Spleen (tissue), 11 donors: ENCODE results near the gene MAP4K4. TPM values are rescaled to one million over a fixed set of nuclear protein-coding genes. Genes with fewer than 3 reads are reported as not detected.
A peak's percentile ranks its signal among the peaks of the same experiment; 100 is the strongest.

Source experiments
- DNase-seq: peaks from one replicate; pipeline ENCODE4 v3.0.0-alpha.2; 2020
- H3K27ac ChIP-seq, 8 donors: fragments of 200-600 bp; sonication (generic) in 7 of 8; 1 replicate in 4 of 8; 2 replicates in 4 of 8; pipeline versions ENCODE4 v1.5.0 to v1.8.0; 2016 to 2021; ENCODE audit warnings: inconsistent platforms in 4 of 8, mild to moderate bottlenecking in 4 of 8, moderate library complexity in 1 of 8
- H3K27me3 ChIP-seq, 7 donors: fragments of 200-600 bp; sonication (generic) in 6 of 7; replicated peaks in 1 of 7; 1 replicate in 4 of 7; 2 replicates in 3 of 7; pipeline versions ENCODE4 v1.5.0 to v1.8.0; 2016 to 2021; ENCODE audit warnings: inconsistent platforms in 3 of 7, mild to moderate bottlenecking in 1 of 7
- H3K36me3 ChIP-seq, 6 donors: fragments of 200-600 bp; sonication (generic) in 5 of 6; 1 replicate in 4 of 6; 2 replicates in 2 of 6; pipeline versions ENCODE4 v1.5.0 to v1.8.0; 2016 to 2021; ENCODE audit warnings: inconsistent platforms in 2 of 6
- H3K4me1 ChIP-seq, 6 donors: fragments of 200-600 bp; sonication (generic) in 5 of 6; 1 replicate in 3 of 6; 2 replicates in 3 of 6; pipeline versions ENCODE4 v1.5.0 to v1.8.0; 2016 to 2021; ENCODE audit warnings: inconsistent platforms in 3 of 6
- H3K4me3 ChIP-seq, 8 donors: fragments of 200-600 bp; sonication (generic) in 7 of 8; 1 replicate in 4 of 8; 2 replicates in 4 of 8; pipeline versions ENCODE4 v1.5.0 to v1.8.0; 2016 to 2021; ENCODE audit warnings: inconsistent platforms in 4 of 8, mild to moderate bottlenecking in 4 of 8, moderate library complexity in 2 of 8
- H3K9me3 ChIP-seq, 8 donors: fragments of 200-600 bp; sonication (generic) in 7 of 8; 1 replicate in 4 of 8; 2 replicates in 4 of 8; pipeline versions ENCODE4 v1.5.0 to v1.8.0; 2016 to 2021; ENCODE audit warnings: inconsistent platforms in 4 of 8
- CTCF ChIP-seq, 11 experiments: fragments of 200-600 bp in 7 of 11; fragments of 450-650 bp in 4 of 11; sonication (generic) in 4 of 11; IDR thresholded peaks in 8 of 11; conservative IDR thresholded peaks in 3 of 11; 1 replicate in 7 of 11; 2 replicates in 4 of 11; pipeline versions ENCODE4 v1.4.0 to v1.8.0; 2016 to 2021; ENCODE audit warnings: antibody characterized with exemption in 11 of 11, inconsistent platforms in 4 of 11, mild to moderate bottlenecking in 1 of 11
- POLR2A ChIP-seq, 3 donors: fragments of 450-650 bp; IDR thresholded peaks; one replicate each; pipeline ENCODE4 v1.5.1; 2017; ENCODE audit warnings: antibody characterized with exemption in 3 of 3, mild to moderate bottlenecking in 1 of 3
- POLR2AphosphoS5 ChIP-seq, 3 donors: sonication (generic); formaldehyde crosslinking; IDR thresholded peaks; one replicate each; pipeline ENCODE4 v1.5.1; 2017; ENCODE audit warnings: antibody characterized with exemption in 3 of 3
- WGBS, 5 donors: extraction: QIAGEN DNeasy Blood & Tissue Kit in 3 of 5; methylation state at CpG; one replicate each; pipeline versions ENCODE4 v1.1.5 to v1.1.7; 2013 to 2018; 5-methylcytosine and 5-hydroxymethylcytosine counted together
- intact Hi-C: fragments of 100-400 bp; cut with DNase I; formaldehyde crosslinking; loops from one replicate; pipeline ENCODE4 v1.15.0; 2023; ENCODE audit warnings: low total_unique reads
- polyA plus RNA-seq, 3 donors: library from polyadenylated mRNA; stranded (reverse); fragments of 200-250 nt; gene quantifications; one replicate each; pipeline ENCODE4 v1.2.1, GENCODE V29; 2013
- total RNA-seq, 7 donors: library from RNA; depleted of rRNA in 3 of 7; stranded (reverse); fragments of >200 nt in 3 of 7; fragmentation: NEBNext Ultra II Directional in 4 of 7; extraction: Animal tissue kit (Norgen Biotek cat#: 25700) in 4 of 7; gene quantifications; one replicate each; pipeline versions ENCODE4 v1.1.0 to v1.2.1, GENCODE V29; 2016 to 2021
- donor health status: healthy with polysubstance abuse.
- donor health status: DM: no; HTN: no; CAD: no; lungs with moderate emphysema.
- donor health status: DM: no; HTN: no; CAD: no.
- donor health status: Bipolar disorder and iron deficiency.
- donor health status: healthy.
- donor health status: DM: no; HTN: no; CAD: no.
- donor health status: DM: yes; HTN: yes; CAD: no.

MAP4K4 gene
- total and polyA plus RNA-seq, 10 donors = 16.7 to 108 (median 71.7) TPM

DNA sequence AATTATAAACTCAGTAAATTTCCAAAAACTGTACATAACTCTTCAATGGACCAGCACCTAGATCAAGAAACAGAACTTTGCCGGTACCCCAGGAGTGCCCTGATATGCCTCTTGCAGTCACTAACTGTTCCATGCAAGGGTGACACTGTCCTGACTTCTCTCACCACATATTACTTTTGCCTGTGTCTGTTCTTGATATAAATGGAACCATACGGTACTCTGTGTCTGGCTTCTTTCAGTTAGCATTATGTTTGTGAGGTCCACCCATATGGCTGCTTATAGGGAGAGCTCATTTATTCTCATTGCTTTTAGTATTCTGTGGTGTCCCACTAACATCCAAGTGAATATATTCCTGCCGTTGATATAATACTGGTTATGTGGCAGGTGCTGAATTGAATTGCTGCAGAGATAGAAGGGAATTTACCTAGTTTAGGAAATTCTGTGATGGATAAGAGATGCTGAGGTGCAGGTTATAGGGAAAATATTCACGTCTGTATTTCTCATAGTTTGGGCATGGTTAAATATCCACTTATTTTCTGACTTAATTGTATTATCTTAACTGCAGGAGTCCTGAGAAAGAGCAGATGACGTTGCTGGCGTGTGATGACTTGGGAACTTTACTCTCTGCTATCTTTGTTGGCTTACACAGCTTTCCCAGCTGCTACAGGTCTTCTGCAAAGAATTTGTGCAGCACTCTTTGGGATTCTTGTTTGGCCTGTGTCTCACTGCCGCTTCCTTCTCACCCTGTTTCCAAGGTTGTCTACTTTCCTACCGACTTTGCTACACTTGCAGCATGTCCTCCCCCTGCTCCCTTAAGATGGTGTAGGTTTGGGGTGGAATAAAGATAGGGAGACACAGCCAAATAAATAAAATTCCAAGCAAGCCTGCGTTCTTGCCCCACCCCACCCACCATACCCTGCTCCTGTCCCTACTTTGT is 107.9 kb downstream of the MAP4K4 start:
- TF ChIP-seq CTCF (IDR thresholded peaks at IDR 0.05 in 8 of 11, conservative IDR thresholded peaks at IDR 0.05 in 3 of 11) (no peak), POLR2AphosphoS5 (IDR thresholded peaks at IDR 0.05) (no peak), POLR2A (IDR thresholded peaks at IDR 0.05) (no peak)
- Histone ChIP-seq H3K4me3 (no peak overlapping the region), H3K27me3 (no peaks in the 10 kb centered on the region), H3K9me3 (no peaks in the 10 kb centered on the region), H3K36me3 (peaks cover 0 to 4% (median 0%) of the 10 kb centered on the region in 6 donors), H3K4me1 (peaks cover 21 to 89% (median 42%) of the 10 kb centered on the region in 6 donors), H3K27ac (peak overlapping the region in 5 of 8 donors; percentile 45 to 66 (median 53))
- intact Hi-C loops = no loop called here
- WGBS, 5 donors = 77 to 86% (median 85%) methylated on average over 9 of the region's 9 CpGs
- no peak for DNase-seq

GRCh38 chr2:101806123-101806522 is 108.6 kb downstream of the MAP4K4 start:
- Histone ChIP-seq H3K27ac (peak overlapping the region in 7 of 8 donors; percentile 19 to 66 (median 53)), H3K4me1 (peaks cover 21 to 86% (median 42%) of the 10 kb centered on the region in 6 donors)
- no peak for DNase-seq

DNA sequence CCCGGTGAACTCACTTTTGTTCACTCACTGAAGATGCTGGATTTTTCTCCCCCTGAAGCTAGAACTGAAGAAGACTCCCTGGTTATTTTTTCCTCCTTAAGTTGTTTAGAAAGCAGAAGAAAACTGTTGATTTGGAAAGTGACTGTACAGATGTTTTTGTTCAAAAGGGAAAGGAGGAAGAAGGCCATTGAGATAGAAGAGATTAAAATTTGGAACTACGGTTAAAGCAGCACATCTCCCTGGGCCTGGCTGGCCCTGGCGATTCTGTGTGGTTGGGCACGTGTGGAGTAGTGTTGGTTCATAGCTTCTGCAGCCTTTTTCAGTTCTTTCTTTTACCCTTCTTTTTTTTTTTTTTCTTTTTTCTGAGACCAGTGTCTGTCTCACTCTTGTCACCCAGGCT is 109.2 kb downstream of the MAP4K4 start:
- Histone ChIP-seq H3K9me3 (no peaks in the 10 kb centered on the region), H3K4me1 (peaks cover 21 to 86% (median 42%) of the 10 kb centered on the region in 6 donors), H3K36me3 (peaks cover 0 to 4% (median 0%) of the 10 kb centered on the region in 6 donors), H3K4me3 (peak overlapping the region in 1 of 8 donors; percentile 14), H3K27me3 (no peaks in the 10 kb centered on the region), H3K27ac (peak overlapping the region in 7 of 8 donors; percentile 39 to 66 (median 53))
- DNase-seq = no peak
- intact Hi-C loops = no loop called here
- WGBS, 5 donors = 14 to 28% (median 19%) methylated on average over 4 of the region's 4 CpGs
- no peak for TF ChIP-seq POLR2A (IDR thresholded peaks at IDR 0.05)
- TF ChIP-seq POLR2AphosphoS5 (IDR thresholded peaks at IDR 0.05) = no peak
- no peak for TF ChIP-seq CTCF (IDR thresholded peaks at IDR 0.05 in 8 of 11, conservative IDR thresholded peaks at IDR 0.05 in 3 of 11)

More at GRCh38 chr2:101806123-101806522, 108.6 kb downstream of the MAP4K4 start:
- WGBS, 5 donors = 34 to 55% (median 50%) methylated on average over 5 of the region's 5 CpGs
- TF ChIP-seq POLR2AphosphoS5 (IDR thresholded peaks at IDR 0.05) (no peak), POLR2A (IDR thresholded peaks at IDR 0.05) (no peak), CTCF (IDR thresholded peaks at IDR 0.05 in 8 of 11, conservative IDR thresholded peaks at IDR 0.05 in 3 of 11) (no peak)
- Histone ChIP-seq H3K4me3 (peak overlapping the region in 1 of 8 donors; percentile 14), H3K36me3 (peaks cover 0 to 4% (median 0%) of the 10 kb centered on the region in 6 donors), H3K9me3 (no peaks in the 10 kb centered on the region), H3K27me3 (no peaks in the 10 kb centered on the region)
- intact Hi-C loops = no loop called here

GRCh38 chr2:101807242-101807641 is 109.7 kb downstream of the MAP4K4 start:
- TF ChIP-seq POLR2AphosphoS5 (IDR thresholded peaks at IDR 0.05) (no peak), POLR2A (IDR thresholded peaks at IDR 0.05) (no peak), CTCF (IDR thresholded peaks at IDR 0.05 in 8 of 11, conservative IDR thresholded peaks at IDR 0.05 in 3 of 11) (no peak)
- 94 to 100% (median 97%) methylated on average over 2 of the region's 2 CpGs for WGBS, 5 donors
- H3K9me3 ChIP-seq = no peaks in the 10 kb centered on the region
- no peaks in the 10 kb centered on the region for H3K27me3 ChIP-seq
- H3K36me3 ChIP-seq = peaks cover 0 to 4% (median 0%) of the 10 kb centered on the region in 6 donors
- intact Hi-C loops = no loop called here
- H3K4me1 ChIP-seq = peaks cover 21 to 82% (median 42%) of the 10 kb centered on the region in 6 donors
- no peak for DNase-seq
- peak overlapping the region in 6 of 8 donors; percentile 45 to 66 (median 54) for H3K27ac ChIP-seq
- H3K4me3 ChIP-seq = no peak overlapping the region
